Esophagus squamous epithelium (tissue), 5 donors: ENCODE results near the gene ALMS1. TPM values are rescaled to one million over a fixed set of nuclear protein-coding genes. Genes with fewer than 3 reads are reported as not detected.
A peak's percentile ranks its signal among the peaks of the same experiment; 100 is the strongest.

ENCODE experiments used
- DNase-seq: peaks from one replicate; lab custom pipeline; 2025; lab: John Stamatoyannopoulos, UW
- H3K27ac ChIP-seq, 4 donors: fragments of 200-600 bp; sonication (generic); one replicate each; pipeline ENCODE4 v1.5.1; 2016 to 2019; ENCODE audit warnings: mild to moderate bottlenecking in 1 of 4
- H3K27me3 ChIP-seq, 4 donors: fragments of 200-600 bp; sonication (generic); 1 replicate in 3 of 4; 2 replicates in 1 of 4; pipeline versions ENCODE4 v1.5.1 to v1.6.0; 2017 to 2021; ENCODE audit warnings: antibody characterized with exemption in 1 of 4
- H3K36me3 ChIP-seq, 3 donors: fragments of 200-600 bp; sonication (generic); one replicate each; pipeline ENCODE4 v1.5.1; 2016 to 2019
- H3K4me1 ChIP-seq, 3 donors: fragments of 200-600 bp; sonication (generic); one replicate each; pipeline ENCODE4 v1.5.1; 2017 to 2019
- H3K4me3 ChIP-seq, 4 donors: fragments of 200-600 bp; sonication (generic); 1 replicate in 3 of 4; 2 replicates in 1 of 4; pipeline ENCODE4 v1.5.1; 2016 to 2019; ENCODE audit warnings: mild to moderate bottlenecking in 2 of 4, moderate library complexity in 1 of 4
- H3K9me3 ChIP-seq, 3 donors: fragments of 200-600 bp; sonication (generic); one replicate each; pipeline ENCODE4 v1.5.1; 2016 to 2019
- CTCF ChIP-seq, 6 experiments: fragments of 450-650 bp in 4 of 6; fragments of 200-600 bp in 2 of 6; sonication (generic) in 2 of 6; IDR thresholded peaks; one replicate each; pipeline ENCODE4 v1.5.1; 2016 to 2019; ENCODE audit warnings: antibody characterized with exemption in 6 of 6, mild to moderate bottlenecking in 4 of 6, moderate library complexity in 4 of 6
- POLR2A ChIP-seq, 4 donors: fragments of 450-650 bp; IDR thresholded peaks; one replicate each; pipeline ENCODE4 v1.6.1; 2017; ENCODE audit warnings: antibody characterized with exemption in 4 of 4, mild to moderate bottlenecking in 4 of 4, moderate library complexity in 3 of 4
- WGBS, 2 donors: methylation state at CpG; one replicate each; pipeline ENCODE4 v1.1.5; 2018; 5-methylcytosine and 5-hydroxymethylcytosine counted together
- intact Hi-C: fragments of 100-400 bp; cut with DNase I; formaldehyde crosslinking; loops from one replicate; pipeline ENCODE4 v1.15.0; 2022
- total RNA-seq, 4 donors: library from RNA; depleted of rRNA; stranded (reverse); fragments of >200 nt; gene quantifications; one replicate each; pipeline ENCODE4 v1.1.0, GENCODE V29; 2016
- donor health status: DM: yes; HTN: yes; CAD: no.

ALMS1 gene
- total RNA-seq, 4 donors from 2014 or later = 8.4 to 21.4 (median 9.5) TPM

- no peak for TF ChIP-seq CTCF (IDR thresholded peaks at IDR 0.05)
- TF ChIP-seq POLR2A (IDR thresholded peaks at IDR 0.05) = no peak
- Histone ChIP-seq H3K4me3 (no peak overlapping the region), H3K27me3 (peaks cover 0 to 18% (median 0%) of the 10 kb centered on the region in 4 donors), H3K9me3 (no peaks in the 10 kb centered on the region), H3K27ac (no peak overlapping the region), H3K36me3 (no peaks in the 10 kb centered on the region), H3K4me1 (no peaks in the 10 kb centered on the region)
- intact Hi-C loops = no loop called here
- no peak for DNase-seq
- 48 to 58% methylated on average over 4 of the region's 4 CpGs for WGBS, 2 donors
Measured at GRCh38 chr2:73350035-73350691, 35.5 kb upstream of the ALMS1 start.

- Histone ChIP-seq H3K9me3 (no peaks in the 10 kb centered on the region), H3K27ac (no peak overlapping the region), H3K27me3 (peaks cover 0 to 6% (median 0%) of the 10 kb centered on the region in 4 donors), H3K4me1 (no peaks in the 10 kb centered on the region), H3K4me3 (no peak overlapping the region), H3K36me3 (no peaks in the 10 kb centered on the region)
- no peak for DNase-seq
- TF ChIP-seq POLR2A (IDR thresholded peaks at IDR 0.05) = no peak
- TF ChIP-seq CTCF (IDR thresholded peaks at IDR 0.05) = no peak
- WGBS, 2 donors = 87 to 90% methylated on average over 3 of the region's 3 CpGs
- intact Hi-C loops = no loop called here
Measured at GRCh38 chr2:73356097-73356496, 29.5 kb upstream of the ALMS1 start.

GRCh38 chr2:73359915-73360697 lies 25.5 kb upstream of the ALMS1 start:
- Histone ChIP-seq H3K27ac (no peak overlapping the region), H3K4me3 (no peak overlapping the region), H3K9me3 (no peaks in the 10 kb centered on the region), H3K27me3 (no peaks in the 10 kb centered on the region), H3K4me1 (no peaks in the 10 kb centered on the region), H3K36me3 (no peaks in the 10 kb centered on the region)
- TF ChIP-seq CTCF (IDR thresholded peaks at IDR 0.05) (peak in 1 of 6 experiments; percentile 32), POLR2A (IDR thresholded peaks at IDR 0.05) (no peak)
- 7 to 18% methylated on average over 2 of the region's 2 CpGs for whole genome bisulfite sequencing, 2 donors
- intact Hi-C loops = no loop called here
- no peak for DNase-seq

GRCh38 chr2:73366060-73366459 lies 19.6 kb upstream of the ALMS1 start:
- no peak overlapping the region for H3K4me3 ChIP-seq
- TF ChIP-seq POLR2A (IDR thresholded peaks at IDR 0.05) (no peak), CTCF (IDR thresholded peaks at IDR 0.05) (no peak)
- H3K27ac ChIP-seq = no peak overlapping the region
- intact Hi-C loops = no loop called here
- no peaks in the 10 kb centered on the region for H3K9me3 ChIP-seq
- 90 to 92% methylated on average over 1 of the region's 1 CpG for WGBS, 2 donors
- no peaks in the 10 kb centered on the region for H3K4me1 ChIP-seq
- H3K36me3 ChIP-seq = no peaks in the 10 kb centered on the region
- H3K27me3 ChIP-seq = peaks cover 0 to 15% (median 0%) of the 10 kb centered on the region in 4 donors
- DNase-seq = no peak

GRCh38 chr2:73368781-73369180 lies 16.9 kb upstream of the ALMS1 start:
- Histone ChIP-seq H3K27me3 (peaks cover 0 to 41% (median 0%) of the 10 kb centered on the region in 4 donors), H3K27ac (no peak overlapping the region), H3K4me3 (no peak overlapping the region), H3K9me3 (no peaks in the 10 kb centered on the region), H3K36me3 (no peaks in the 10 kb centered on the region), H3K4me1 (no peaks in the 10 kb centered on the region)
- intact Hi-C loops = no loop called here
- WGBS, 2 donors = 77 to 78% methylated on average over 2 of the region's 2 CpGs
- no peak for DNase-seq
- TF ChIP-seq CTCF (IDR thresholded peaks at IDR 0.05) (no peak), POLR2A (IDR thresholded peaks at IDR 0.05) (no peak)
